ENCODE data around the gene STK25. TPM values are rescaled to one million over a fixed set of nuclear protein-coding genes. Genes with fewer than 3 reads are reported as not detected.

Gene STK25
- total and polyA plus RNA-seq, 10 donors = 127 to 254 (median 172) TPM

DNA sequence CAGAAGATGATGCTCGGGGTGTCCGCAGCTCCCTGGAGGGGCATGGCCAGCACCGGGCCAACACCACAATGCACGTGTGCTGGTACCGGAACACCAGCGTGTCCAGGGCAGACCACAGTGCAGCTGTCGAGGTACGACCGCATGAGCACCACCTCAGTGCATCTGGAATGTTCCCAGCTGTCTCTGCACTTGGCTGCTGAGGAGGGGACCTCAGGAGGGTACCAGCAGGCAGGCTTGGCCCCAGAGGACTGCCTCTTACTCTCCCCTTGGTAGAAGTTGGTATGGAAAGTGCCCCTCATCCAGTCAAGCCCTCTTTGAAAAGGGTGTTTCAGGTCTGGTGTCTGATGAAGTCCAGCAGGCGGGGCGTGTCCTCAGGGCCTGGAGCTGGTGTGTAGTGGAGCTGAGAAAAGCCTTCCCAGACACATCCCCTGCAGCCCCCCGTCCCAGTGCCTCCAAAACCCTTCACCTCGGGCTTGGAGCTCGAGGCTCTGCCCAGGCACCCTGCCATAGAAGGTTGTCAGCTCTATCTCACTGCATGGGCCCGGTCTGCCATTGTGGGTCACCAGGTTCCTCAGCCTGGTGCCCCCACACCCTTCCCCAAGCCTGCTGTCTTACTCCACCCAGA lies 16.7 kb downstream of the STK25 start:
- peaks cover 0 to 86% (median 38%) of the 10 kb centered on the region in 6 donors for H3K36me3 ChIP-seq
- no peaks in the 10 kb centered on the region for H3K9me3 ChIP-seq
- no peak overlapping the region for H3K4me3 ChIP-seq
- intact Hi-C loops (cut with DNase I; ENCODE audit: low total_unique reads) = no loop called here
- DNase-seq = no peak
- WGBS, 5 donors = 88 to 96% (median 91%) methylated on average over 9 to 15 of the region's 15 CpGs
- H3K27ac ChIP-seq = no peak overlapping the region
- TF ChIP-seq, protein P1, sequence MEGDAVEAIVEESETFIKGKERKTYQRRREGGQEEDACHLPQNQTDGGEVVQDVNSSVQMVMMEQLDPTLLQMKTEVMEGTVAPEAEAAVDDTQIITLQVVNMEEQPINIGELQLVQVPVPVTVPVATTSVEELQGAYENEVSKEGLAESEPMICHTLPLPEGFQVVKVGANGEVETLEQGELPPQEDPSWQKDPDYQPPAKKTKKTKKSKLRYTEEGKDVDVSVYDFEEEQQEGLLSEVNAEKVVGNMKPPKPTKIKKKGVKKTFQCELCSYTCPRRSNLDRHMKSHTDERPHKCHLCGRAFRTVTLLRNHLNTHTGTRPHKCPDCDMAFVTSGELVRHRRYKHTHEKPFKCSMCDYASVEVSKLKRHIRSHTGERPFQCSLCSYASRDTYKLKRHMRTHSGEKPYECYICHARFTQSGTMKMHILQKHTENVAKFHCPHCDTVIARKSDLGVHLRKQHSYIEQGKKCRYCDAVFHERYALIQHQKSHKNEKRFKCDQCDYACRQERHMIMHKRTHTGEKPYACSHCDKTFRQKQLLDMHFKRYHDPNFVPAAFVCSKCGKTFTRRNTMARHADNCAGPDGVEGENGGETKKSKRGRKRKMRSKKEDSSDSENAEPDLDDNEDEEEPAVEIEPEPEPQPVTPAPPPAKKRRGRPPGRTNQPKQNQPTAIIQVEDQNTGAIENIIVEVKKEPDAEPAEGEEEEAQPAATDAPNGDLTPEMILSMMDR (IDR thresholded peaks at IDR 0.05 in 8 of 11, conservative IDR thresholded peaks at IDR 0.05 in 3 of 11) = no peak
- TF ChIP-seq POLR2AphosphoS5 (IDR thresholded peaks at IDR 0.05) (peak in 1 of 3 donors; percentile 12), POLR2A (IDR thresholded peaks at IDR 0.05) (no peak)
- H3K4me1 ChIP-seq = no peaks in the 10 kb centered on the region
- no peaks in the 10 kb centered on the region for H3K27me3 ChIP-seq (replicated peaks in 1 of 7)

DNA sequence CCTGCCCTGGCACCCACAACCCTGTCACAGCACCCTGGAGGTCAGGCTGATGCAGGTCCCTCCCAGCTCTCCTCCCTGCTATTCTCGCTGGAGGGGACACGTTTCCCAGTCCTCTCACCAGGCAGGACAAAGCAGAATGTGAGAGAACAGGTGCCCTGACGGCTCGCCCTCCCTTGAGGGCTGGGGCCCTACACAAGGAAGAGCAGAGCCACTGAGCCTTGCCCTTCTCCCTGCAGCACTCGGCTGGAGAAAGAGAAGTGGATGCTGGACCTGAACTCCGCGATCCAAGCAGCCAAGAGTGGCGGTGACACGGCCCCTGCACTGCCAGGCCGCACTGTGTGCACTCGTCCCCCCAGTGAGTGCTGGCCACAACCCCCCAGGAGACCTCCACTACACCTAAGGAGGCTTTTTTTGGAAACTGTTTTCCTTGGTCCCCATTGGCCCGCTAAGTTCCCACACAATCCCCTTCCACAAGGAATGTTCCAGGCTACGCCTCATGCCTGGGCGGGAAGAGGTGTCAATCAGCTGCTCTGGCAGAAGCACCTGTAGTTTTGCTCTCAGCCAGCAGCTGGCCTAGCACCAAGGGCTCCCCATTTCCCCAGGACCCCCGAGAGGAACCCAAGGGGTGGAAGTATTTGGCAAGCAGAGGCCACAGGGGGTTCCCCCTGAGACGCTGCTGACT lies 17.4 kb downstream of the STK25 start:
- H3K27me3 ChIP-seq (replicated peaks in 1 of 7) = no peaks in the 10 kb centered on the region
- peak in 2 of 3 donors; percentile 1 to 13 for TF ChIP-seq POLR2AphosphoS5 (IDR thresholded peaks at IDR 0.05)
- TF ChIP-seq, protein P1 (IDR thresholded peaks at IDR 0.05 in 8 of 11, conservative IDR thresholded peaks at IDR 0.05 in 3 of 11) = no peak
- H3K4me1 ChIP-seq = no peaks in the 10 kb centered on the region
- no peaks in the 10 kb centered on the region for H3K9me3 ChIP-seq
- intact Hi-C loops (cut with DNase I; ENCODE audit: low total_unique reads) = no loop called here
- peaks cover 0 to 82% (median 31%) of the 10 kb centered on the region in 6 donors for H3K36me3 ChIP-seq
- no peak overlapping the region for H3K4me3 ChIP-seq
- WGBS, 5 donors = 79 to 87% (median 86%) methylated on average over 12 to 16 of the region's 16 CpGs
- no peak for DNase-seq
- no peak overlapping the region for H3K27ac ChIP-seq

DNA sequence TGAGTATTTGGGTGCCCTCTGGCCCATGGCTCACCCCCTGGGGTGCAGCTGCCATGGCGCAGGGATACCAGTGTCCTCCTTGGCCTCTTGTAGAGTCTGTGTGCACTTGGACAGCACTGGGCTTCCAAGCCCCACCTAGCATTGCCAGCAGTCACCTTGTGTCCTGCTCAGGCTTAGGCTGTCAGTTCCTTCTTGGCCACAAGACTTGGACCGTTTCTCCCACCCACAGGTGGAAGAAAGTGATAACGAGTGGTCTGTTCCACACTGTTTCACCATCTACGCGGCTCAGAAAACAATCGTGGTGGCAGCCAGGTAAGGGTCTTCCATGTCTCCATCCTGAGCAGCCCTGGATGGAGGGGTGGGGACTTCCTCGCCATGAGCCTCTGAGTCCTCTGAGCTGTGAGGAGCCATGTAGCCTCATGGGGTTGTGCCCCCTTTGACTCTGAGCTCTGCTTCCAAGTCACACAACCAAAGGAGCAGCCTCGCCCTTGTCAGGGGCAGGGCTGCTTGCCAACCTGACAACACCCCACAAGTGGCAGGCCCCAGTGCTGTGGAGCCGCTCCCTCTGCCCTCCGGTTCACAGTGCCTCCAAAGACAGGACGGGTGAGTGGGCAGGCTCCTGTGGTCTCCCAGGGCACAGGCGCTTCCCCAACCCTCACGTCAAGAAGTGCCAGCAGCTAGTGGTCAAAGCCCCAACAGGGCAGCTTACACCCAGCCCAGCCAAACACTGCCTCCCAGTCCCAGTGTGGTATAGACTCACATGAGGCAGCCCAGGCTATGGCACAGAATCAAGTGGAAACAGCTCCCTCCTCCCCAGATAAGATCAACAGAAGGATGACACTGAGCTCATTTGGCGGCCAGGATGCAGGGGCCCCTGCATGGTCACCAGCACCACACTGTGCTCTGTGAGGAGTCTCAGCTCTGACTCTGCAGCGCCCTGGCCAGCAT lies 18.4 kb downstream of the STK25 start:
- no peak for DNase-seq
- TF ChIP-seq POLR2A (IDR thresholded peaks at IDR 0.05) (no peak), POLR2AphosphoS5 (IDR thresholded peaks at IDR 0.05) (peak in 1 of 3 donors; percentile 29)
- TF ChIP-seq, protein P1 (IDR thresholded peaks at IDR 0.05 in 8 of 11, conservative IDR thresholded peaks at IDR 0.05 in 3 of 11) = no peak
- WGBS, 5 donors = 85 to 93% (median 91%) methylated on average over 10 to 15 of the region's 15 CpGs
- Histone ChIP-seq H3K36me3 (peaks cover 0 to 72% (median 22%) of the 10 kb centered on the region in 6 donors), H3K4me1 (no peaks in the 10 kb centered on the region), H3K4me3 (no peak overlapping the region), H3K9me3 (no peaks in the 10 kb centered on the region), H3K27me3 (replicated peaks in 1 of 7) (no peaks in the 10 kb centered on the region), H3K27ac (no peak overlapping the region)
- intact Hi-C loops (cut with DNase I; ENCODE audit: low total_unique reads) = no loop called here
